ENCODE measurements around the gene CCDC85C.

Gene CCDC85C

GRCh38 chr14:99619835-99620834, 16.1 kb upstream of the CCDC85C start:
- H3K9me3 Mint-ChIP-seq, result no peaks in the 10 kb centered on the region
- no peak overlapping the region for H3K4me3 Mint-ChIP-seq
- no peaks in the 10 kb centered on the region for H3K36me3 Mint-ChIP-seq (ENCODE audit: low read depth)
- no peak for DNase-seq
- H3K4me1 Mint-ChIP-seq (ENCODE audit: low read depth), result no peaks in the 10 kb centered on the region
- H3K27me3 Mint-ChIP-seq, result peaks cover 72% of the 10 kb centered on the region
- H3K27ac Mint-ChIP-seq, result no peak overlapping the region

- no peaks in the 10 kb centered on the region for H3K36me3 Mint-ChIP-seq (ENCODE audit: low read depth)
- H3K9me3 Mint-ChIP-seq, result no peaks in the 10 kb centered on the region
- H3K27ac Mint-ChIP-seq, result no peak overlapping the region
- H3K27me3 Mint-ChIP-seq, result peaks cover 45% of the 10 kb centered on the region
- no peak overlapping the region for H3K4me3 Mint-ChIP-seq
- DNase-seq, result no peak
- H3K4me1 Mint-ChIP-seq (ENCODE audit: low read depth), result no peaks in the 10 kb centered on the region
Observed at GRCh38 chr14:99616832-99617800, 13.1 kb upstream of the CCDC85C start.

GRCh38 chr14:99615497-99616157, 11.6 kb upstream of the CCDC85C start:
- DNase-seq, result no peak
- H3K27me3 Mint-ChIP-seq, result peaks cover 34% of the 10 kb centered on the region
- no peaks in the 10 kb centered on the region for H3K36me3 Mint-ChIP-seq (ENCODE audit: low read depth)
- no peak overlapping the region for H3K27ac Mint-ChIP-seq
- H3K9me3 Mint-ChIP-seq, result no peaks in the 10 kb centered on the region
- no peak overlapping the region for H3K4me3 Mint-ChIP-seq
- H3K4me1 Mint-ChIP-seq (ENCODE audit: low read depth), result no peaks in the 10 kb centered on the region

- H3K27ac Mint-ChIP-seq, result no peak overlapping the region
- no peak overlapping the region for H3K4me3 Mint-ChIP-seq
- DNase-seq, result no peak
- no peaks in the 10 kb centered on the region for H3K9me3 Mint-ChIP-seq
- H3K4me1 Mint-ChIP-seq (ENCODE audit: low read depth), result peaks cover 4% of the 10 kb centered on the region
- H3K36me3 Mint-ChIP-seq (ENCODE audit: low read depth), result no peaks in the 10 kb centered on the region
- H3K27me3 Mint-ChIP-seq, result peaks cover 18% of the 10 kb centered on the region
Observed at GRCh38 chr14:99612738-99613330, 8.8 kb upstream of the CCDC85C start.

GRCh38 chr14:99612071-99612737, 8.2 kb upstream of the CCDC85C start:
- H3K27ac Mint-ChIP-seq, result no peak overlapping the region
- no peaks in the 10 kb centered on the region for H3K9me3 Mint-ChIP-seq
- no peak for DNase-seq
- H3K36me3 Mint-ChIP-seq (ENCODE audit: low read depth), result no peaks in the 10 kb centered on the region
- H3K4me1 Mint-ChIP-seq (ENCODE audit: low read depth), result peaks cover 4% of the 10 kb centered on the region
- H3K4me3 Mint-ChIP-seq, result no peak overlapping the region
- H3K27me3 Mint-ChIP-seq, result peaks cover 17% of the 10 kb centered on the region

- Mint-ChIP-seq H3K36me3 (ENCODE audit: low read depth) (no peaks in the 10 kb centered on the region), H3K4me3 (no peak overlapping the region), H3K4me1 (ENCODE audit: low read depth) (peaks cover 4% of the 10 kb centered on the region), H3K9me3 (no peaks in the 10 kb centered on the region), H3K27me3 (peaks cover 12% of the 10 kb centered on the region), H3K27ac (no peak overlapping the region)
- no peak for DNase-seq
Observed at GRCh38 chr14:99611646-99612045, 7.6 kb upstream of the CCDC85C start.

- H3K27ac Mint-ChIP-seq, result no peak overlapping the region
- peak; percentile 41 for DNase-seq
- H3K27me3 Mint-ChIP-seq, result no peaks in the 10 kb centered on the region
- no peaks in the 10 kb centered on the region for H3K9me3 Mint-ChIP-seq
- H3K4me3 Mint-ChIP-seq, result no peak overlapping the region
- peaks cover 10% of the 10 kb centered on the region for H3K4me1 Mint-ChIP-seq (ENCODE audit: low read depth)
- H3K36me3 Mint-ChIP-seq (ENCODE audit: low read depth), result no peaks in the 10 kb centered on the region
Observed at GRCh38 chr14:99609245-99610170, 5.5 kb upstream of the CCDC85C start.

GRCh38 chr14:99608591-99608990, 4.6 kb upstream of the CCDC85C start:
- Mint-ChIP-seq H3K27ac (no peak overlapping the region), H3K36me3 (ENCODE audit: low read depth) (no peaks in the 10 kb centered on the region), H3K4me3 (no peak overlapping the region), H3K4me1 (ENCODE audit: low read depth) (peaks cover 10% of the 10 kb centered on the region), H3K27me3 (no peaks in the 10 kb centered on the region), H3K9me3 (no peaks in the 10 kb centered on the region)
- no peak for DNase-seq

- no peak for DNase-seq
- H3K4me3 Mint-ChIP-seq, result no peak overlapping the region
- no peaks in the 10 kb centered on the region for H3K9me3 Mint-ChIP-seq
- no peak overlapping the region for H3K27ac Mint-ChIP-seq
- no peaks in the 10 kb centered on the region for H3K36me3 Mint-ChIP-seq (ENCODE audit: low read depth)
- peaks cover 25% of the 10 kb centered on the region for H3K4me1 Mint-ChIP-seq (ENCODE audit: low read depth)
- peaks cover 7% of the 10 kb centered on the region for H3K27me3 Mint-ChIP-seq
Observed at GRCh38 chr14:99606359-99606758, 2.4 kb upstream of the CCDC85C start.

GRCh38 chr14:99605299-99605961, 1.4 kb upstream of the CCDC85C start:
- H3K36me3 Mint-ChIP-seq (ENCODE audit: low read depth), result no peaks in the 10 kb centered on the region
- peak overlapping the region; percentile 59 for H3K27ac Mint-ChIP-seq
- H3K4me1 Mint-ChIP-seq (ENCODE audit: low read depth), result peaks cover 28% of the 10 kb centered on the region
- peaks cover 7% of the 10 kb centered on the region for H3K27me3 Mint-ChIP-seq
- peak; percentile 83 for DNase-seq
- H3K9me3 Mint-ChIP-seq, result no peaks in the 10 kb centered on the region
- peak overlapping the region; percentile 83 for H3K4me3 Mint-ChIP-seq

GRCh38 chr14:99604766-99605298, 825 bp upstream of the CCDC85C start:
- H3K27ac Mint-ChIP-seq, result peak overlapping the region; percentile 71
- DNase-seq, result peak; percentile 66
- H3K27me3 Mint-ChIP-seq, result peaks cover 7% of the 10 kb centered on the region
- no peaks in the 10 kb centered on the region for H3K36me3 Mint-ChIP-seq (ENCODE audit: low read depth)
- H3K4me1 Mint-ChIP-seq (ENCODE audit: low read depth), result peaks cover 28% of the 10 kb centered on the region
- peak overlapping the region; percentile 83 for H3K4me3 Mint-ChIP-seq
- H3K9me3 Mint-ChIP-seq, result no peaks in the 10 kb centered on the region

- H3K27ac Mint-ChIP-seq, result peak overlapping the region; percentile 71
- peaks cover 27% of the 10 kb centered on the region for H3K4me1 Mint-ChIP-seq (ENCODE audit: low read depth)
- no peaks in the 10 kb centered on the region for H3K36me3 Mint-ChIP-seq (ENCODE audit: low read depth)
- H3K4me3 Mint-ChIP-seq, result peak overlapping the region; percentile 83
- peaks cover 7% of the 10 kb centered on the region for H3K27me3 Mint-ChIP-seq
- DNase-seq, result peak; percentile 96
- H3K9me3 Mint-ChIP-seq, result no peaks in the 10 kb centered on the region
Observed at GRCh38 chr14:99604278-99604765, 315 bp upstream of the CCDC85C start.
